Renal pelvis (tissue), 4 donors: Measurements from ENCODE around the gene PRPF6. TPM values are rescaled to one million over a fixed set of nuclear protein-coding genes. Genes with fewer than 3 reads are reported as not detected.

Source experiments
- DNase-seq: peaks from one replicate; pipeline ENCODE4 v3.0.0-alpha.2; 2013
- polyA plus RNA-seq, 3 donors: library from polyadenylated mRNA; unstranded; fragments of 120-200 nt; gene quantifications; one replicate each; pipeline ENCODE4 v1.2.1, GENCODE V29; 2013; ENCODE audit not compliant: insufficient read length in 3 of 3

PRPF6 gene
- polyA plus RNA-seq, 3 donors: 87.4 to 97.2 (median 92.1) TPM

- peak; percentile 73 for DNase-seq
Observed at GRCh38 chr20:64057628-64058498, 76.9 kb downstream of the PRPF6 start.

GRCh38 chr20:64058536-64058935, 77.6 kb downstream of the PRPF6 start:
- no peak for DNase-seq

- no peak for DNase-seq
Observed at GRCh38 chr20:64062276-64062595, 81.3 kb downstream of the PRPF6 start.

DNA sequence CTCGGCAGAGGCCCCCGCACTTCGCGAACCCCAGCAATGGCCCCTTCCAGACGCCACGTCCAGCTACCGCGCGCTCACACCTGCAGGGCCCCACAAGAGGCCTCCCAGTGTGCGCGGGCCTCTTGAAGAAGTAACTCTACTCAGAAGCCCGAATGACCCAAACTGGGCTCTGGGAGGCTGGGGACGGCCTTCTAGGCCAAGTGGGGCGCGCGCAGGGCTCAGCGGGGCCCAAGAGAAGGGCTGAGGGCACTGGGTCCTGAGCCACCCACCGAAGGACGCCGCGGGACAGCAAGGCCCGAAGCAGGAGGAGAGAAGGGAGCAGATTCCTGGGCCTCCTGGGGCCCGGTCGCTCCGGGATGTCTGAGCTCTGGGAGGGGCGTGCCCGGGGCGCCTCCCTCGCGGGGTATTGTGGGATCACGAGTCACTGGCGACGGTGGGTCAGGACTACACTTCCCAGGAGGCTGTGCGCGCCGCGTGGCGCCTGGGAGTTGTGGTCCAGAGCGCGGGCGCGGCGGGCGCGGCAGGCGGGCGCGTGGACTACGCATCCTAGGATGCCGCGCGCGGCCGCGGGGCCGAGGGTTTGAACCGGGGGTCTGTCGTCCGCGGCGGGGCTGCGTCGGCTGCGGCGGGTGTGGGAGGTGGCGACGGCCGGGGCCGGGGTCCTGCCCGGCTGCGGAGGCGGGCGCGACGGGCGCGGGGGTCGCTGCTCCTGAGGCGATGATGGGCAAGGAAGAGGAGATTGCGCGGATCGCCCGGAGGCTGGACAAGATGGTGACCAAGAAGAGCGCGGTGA, 81.9 kb downstream of the PRPF6 start, which contains the start of gene TCEA2:
Gene TCEA2 (plus strand): TSS at position 603 of the 793 bp plus-strand sequence. CDS start 115 bp downstream, at position 718.
- peak; percentile 97 for DNase-seq

GRCh38 chr20:64063389-64064144, 82.6 kb downstream of the PRPF6 start:
- no peak for DNase-seq

DNA sequence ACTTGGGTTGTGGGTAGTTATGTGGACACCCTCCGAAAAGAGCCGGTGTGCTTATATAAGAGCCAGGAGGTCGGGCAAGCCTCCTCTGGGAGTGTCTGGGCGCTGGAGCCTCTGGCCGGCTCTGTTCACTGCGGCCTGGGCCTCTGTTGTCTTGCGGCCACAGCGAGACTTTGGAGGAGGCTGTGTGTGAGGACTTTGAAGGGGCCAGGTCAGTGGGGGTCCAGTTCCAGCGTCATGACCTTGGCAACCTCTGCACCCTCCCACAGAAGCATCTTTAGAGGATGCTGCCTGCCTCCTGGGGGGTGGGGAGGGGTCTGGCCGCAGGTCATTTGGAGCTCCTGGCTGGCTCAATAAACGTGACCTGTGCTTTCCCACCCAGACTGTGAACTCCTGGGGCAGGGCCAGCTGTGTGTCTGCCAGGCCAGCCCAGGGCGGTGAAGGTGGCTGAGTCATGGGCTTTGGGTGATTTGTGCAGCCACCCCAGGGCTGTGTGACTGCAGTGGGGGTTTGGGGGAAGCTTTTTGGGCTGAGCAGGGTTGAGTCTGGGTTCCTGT, 83.3 kb downstream of the PRPF6 start:
- no peak for DNase-seq

- DNase-seq: no peak
Observed at GRCh38 chr20:64065062-64065973, 84.4 kb downstream of the PRPF6 start.

DNA sequence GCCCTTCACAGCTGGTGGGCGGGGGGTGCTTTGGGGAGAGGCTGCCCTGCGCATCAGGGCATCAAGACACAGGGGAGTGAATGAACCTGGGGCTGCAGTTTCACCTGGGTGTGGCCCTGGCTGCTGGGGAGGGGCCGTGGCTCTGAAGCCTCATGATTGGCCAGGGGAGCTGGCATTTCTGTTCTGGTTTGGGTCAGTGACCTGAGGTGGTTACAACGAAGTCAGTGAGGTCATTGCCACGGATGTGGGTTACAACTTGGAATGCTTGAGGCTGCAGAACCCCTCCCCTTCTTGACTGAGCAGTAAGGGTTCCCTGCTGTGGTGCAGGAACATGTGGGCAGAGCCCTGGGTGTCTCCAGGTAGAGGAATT, 85.0 kb downstream of the PRPF6 start:
- no peak for DNase-seq

- no peak for DNase-seq
Observed at GRCh38 chr20:64067005-64067632, 86.2 kb downstream of the PRPF6 start.

DNA sequence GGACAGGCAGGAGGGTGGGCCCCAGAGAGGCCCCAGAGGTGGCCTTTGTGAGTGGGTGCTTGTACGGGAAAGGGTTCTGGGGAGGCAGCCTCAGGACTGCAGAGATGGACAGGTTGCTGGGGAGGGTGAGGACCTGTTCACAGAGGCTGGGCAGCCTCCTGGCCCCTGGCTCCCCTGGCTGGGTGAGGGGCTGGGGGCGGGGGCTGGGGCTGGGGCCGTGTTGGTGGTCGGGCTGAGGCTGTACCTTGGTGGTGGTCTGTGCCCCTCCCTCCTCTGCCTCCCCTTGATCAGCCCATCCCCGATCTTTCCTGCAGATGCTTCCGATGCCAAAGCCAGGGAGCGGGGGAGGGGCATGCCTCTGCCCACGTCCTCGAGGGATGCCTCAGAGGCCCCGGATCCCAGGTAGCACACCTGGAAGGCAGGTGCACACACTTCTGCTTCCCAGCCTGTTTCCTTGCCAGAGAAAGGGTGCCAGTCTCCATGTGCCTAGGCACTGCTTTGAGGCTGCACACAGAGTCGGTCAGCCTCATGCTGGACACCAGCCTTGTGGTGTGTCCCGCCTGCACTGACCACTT, 86.9 kb downstream of the PRPF6 start:
- DNase-seq: no peak

GRCh38 chr20:64068386-64069208, 87.7 kb downstream of the PRPF6 start:
- no peak for DNase-seq

- no peak for DNase-seq
Observed at GRCh38 chr20:64069209-64069613, 88.3 kb downstream of the PRPF6 start.

DNA sequence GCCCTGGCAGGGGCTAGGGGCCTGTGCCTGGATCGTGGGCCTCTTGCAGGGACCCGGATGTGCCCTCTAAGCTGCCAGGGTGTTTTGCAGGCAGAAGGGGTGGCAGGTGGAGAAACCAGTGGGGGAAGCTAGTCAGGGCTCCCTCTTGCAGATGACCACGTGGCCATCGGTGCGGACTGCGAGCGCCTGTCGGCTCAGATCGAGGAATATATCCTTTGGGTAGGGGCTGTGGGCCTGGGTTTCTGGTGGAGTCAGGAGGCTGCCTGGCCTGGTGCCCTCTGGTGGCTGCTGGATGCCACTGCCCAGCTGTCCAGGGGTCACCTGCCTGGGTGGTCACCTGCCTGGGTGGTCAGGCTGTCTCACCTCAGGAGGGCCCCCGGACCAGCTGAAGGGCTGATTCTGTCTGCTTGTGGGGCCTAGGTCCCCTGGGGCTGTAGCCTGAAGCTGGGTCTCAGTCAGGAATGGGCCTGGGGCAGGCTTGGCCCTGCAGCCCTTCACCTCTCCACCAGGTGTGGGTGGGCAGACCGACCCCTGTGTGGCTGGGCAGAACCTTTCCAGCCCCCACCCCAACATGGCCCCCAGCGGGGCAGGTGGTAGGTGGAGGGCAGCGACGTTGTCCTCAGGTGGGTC, 88.8 kb downstream of the PRPF6 start:
- DNase-seq: no peak

DNA sequence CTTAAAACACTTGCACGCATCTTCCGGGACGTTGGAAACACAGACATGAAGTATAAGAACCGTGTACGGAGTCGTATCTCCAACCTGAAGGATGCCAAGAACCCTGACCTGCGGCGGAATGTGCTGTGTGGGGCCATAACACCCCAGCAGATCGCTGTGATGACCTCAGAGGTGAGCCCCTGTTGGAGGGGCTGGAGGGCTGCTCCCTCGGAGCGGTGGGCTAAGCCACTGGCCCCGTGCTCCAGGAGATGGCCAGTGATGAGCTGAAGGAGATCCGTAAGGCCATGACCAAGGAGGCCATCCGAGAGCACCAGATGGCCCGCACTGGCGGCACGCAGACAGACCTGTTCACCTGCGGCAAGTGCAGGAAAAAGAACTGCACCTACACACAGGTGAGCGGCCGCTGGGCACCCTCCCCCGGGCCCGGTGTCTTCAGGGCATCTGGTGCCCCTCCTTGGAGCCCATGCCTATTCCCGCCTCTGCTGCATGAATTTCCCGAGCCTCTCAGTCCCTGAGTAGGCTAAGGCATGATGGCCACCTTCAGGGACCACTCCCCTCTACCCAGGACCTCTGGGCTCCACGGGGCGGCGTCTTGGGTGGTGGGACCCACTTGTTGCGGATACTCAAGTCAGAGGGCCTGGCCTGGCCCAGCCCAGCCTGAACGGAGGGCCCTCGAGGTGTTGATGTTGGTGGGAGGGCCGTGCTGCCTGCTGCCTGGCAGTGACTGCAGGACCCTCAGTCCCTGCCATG, 89.5 kb downstream of the PRPF6 start:
- no peak for DNase-seq

DNA sequence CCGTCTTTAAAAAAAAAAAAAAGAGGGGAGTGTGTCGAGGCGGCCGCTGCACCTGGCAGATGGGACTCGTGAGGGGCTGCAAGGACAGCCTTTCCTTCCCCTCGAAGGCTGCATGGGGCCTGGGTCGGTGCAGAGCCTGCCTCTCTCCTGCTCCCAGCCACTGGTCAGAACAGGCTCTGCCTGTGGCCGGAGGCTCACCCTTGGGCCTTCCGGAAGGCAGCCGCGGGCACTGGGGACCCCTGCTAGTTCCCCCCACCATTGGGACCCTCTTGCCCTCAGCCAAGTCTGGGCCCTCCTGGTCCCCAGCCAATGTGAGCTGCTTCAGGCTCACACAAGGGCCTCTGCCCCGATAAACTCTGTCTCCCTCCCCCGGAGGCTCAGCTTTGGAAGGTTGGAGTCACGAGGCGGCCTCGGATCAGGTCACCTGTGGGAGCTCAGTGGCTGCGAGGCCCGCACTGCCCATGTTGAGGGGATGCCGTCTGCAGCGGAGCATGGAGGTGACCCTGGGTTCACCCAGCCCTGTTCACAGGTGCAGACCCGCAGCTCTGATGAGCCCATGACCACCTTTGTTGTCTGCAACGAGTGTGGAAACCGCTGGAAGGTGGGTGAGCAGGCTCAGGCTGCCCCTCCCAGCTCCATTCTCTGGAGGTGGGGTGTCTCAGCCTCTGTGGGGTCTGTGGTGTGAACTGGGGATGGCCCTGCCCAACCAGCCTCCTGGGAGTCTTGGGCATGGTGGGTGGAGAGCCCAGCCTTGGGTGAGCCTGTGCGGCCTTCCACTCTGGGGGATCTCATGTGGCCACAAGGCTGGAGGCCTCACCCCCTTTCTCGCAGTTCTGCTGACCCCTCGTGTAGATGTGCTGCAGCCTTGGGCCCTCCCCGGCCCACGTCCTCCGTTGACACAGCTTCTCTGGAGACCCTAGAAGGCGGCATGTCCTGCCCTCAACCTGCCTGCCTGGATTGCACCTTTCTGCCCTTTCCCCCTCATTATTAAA, 90.7 kb downstream of the PRPF6 start:
- DNase-seq: no peak

DNA sequence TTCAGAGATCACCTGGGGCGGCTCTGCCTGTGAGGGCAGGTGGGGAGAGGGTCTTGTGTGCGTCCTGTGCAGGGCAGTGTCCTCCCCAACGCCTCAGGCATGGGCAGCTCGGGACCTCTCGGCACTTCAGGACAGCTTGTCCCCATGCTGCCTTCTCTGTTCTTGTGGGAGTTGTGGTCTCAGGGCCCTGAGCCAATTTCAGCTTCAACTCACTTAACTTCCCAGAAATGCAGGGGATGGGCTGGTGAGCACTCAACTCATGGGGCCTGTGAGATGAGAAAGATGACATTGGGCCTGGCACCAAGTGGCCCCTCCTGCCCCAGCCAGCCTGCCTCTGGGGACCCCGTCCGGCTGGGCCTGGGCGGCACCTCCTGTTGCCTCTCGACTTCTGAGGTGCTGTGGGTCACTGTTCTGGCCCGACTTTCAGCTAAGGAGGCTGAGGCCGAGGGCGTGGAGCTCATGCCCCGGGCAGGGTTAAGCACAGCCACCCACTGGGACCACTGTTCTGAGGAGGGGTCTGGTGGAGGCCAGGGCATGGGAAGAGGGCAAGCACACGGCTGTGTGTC, 91.6 kb downstream of the PRPF6 start:
- DNase-seq: no peak
